ENCODE data around the gene NDE1. TPM values are rescaled to one million over a fixed set of nuclear protein-coding genes. Genes with fewer than 3 reads are reported as not detected.

NDE1 gene
- total and polyA plus RNA-seq, 2 of the 4 experiments (the other 2 are of a cell fraction): 22.7 to 29.2 TPM

GRCh38 chr16:15760129-15760528 is 110.1 kb downstream of the NDE1 start:
- ChIA-PET POLR2A (ENCODE audit: unreplicated experiment) (no interaction called here), CTCF (interaction anchor here (0.9 to 1.3 kb wide), 2 partner anchors 18 to 41 kb away, joined by 3 read pairs; no protein-coding TSS in a partner anchor)
- Histone ChIP-seq H3K27me3 (ENCODE audit: control insufficient read depth, insufficient read depth, low read length) (peaks cover 8% of the 10 kb centered on the region), H4K5ac (ENCODE audit: low read depth, low read length) (no peak overlapping the region), H2AK5ac (ENCODE audit: low read depth, low read length) (no peak overlapping the region), H3K79me1 (ENCODE audit: low read depth in 1 of 2, low read length in 2 of 2) (no peaks in the 10 kb centered on the region), H3K36me3 (ENCODE audit: control insufficient read depth, insufficient read depth, low read length) (no peaks in the 10 kb centered on the region), H4K20me1 (ENCODE audit: insufficient read depth, low read length) (no peaks in the 10 kb centered on the region), H2AFZ (replicated peaks; ENCODE audit: low read length, poor library complexity) (no peak overlapping the region), H4K91ac (ENCODE audit: insufficient read depth, low read depth, low read length) (no peak overlapping the region), H2BK120ac (ENCODE audit: low read depth, low read length) (no peak overlapping the region), H4K8ac (ENCODE audit: low read depth in 2 of 2, low read length in 2 of 2) (no peak overlapping the region), H3K23ac (ENCODE audit: low read depth, low read length) (no peak overlapping the region), H2BK20ac (ENCODE audit: low read depth, low read length) (no peak overlapping the region), H3K9ac (ENCODE audit: low read depth, low read length) (no peak overlapping the region), H2BK15ac (ENCODE audit: low read depth, low read length) (no peak overlapping the region), H2AK9ac (replicated peaks; ENCODE audit: low read depth, low read length, poor library complexity) (no peak overlapping the region), H3K27ac (ENCODE audit: insufficient read depth, low read length) (no peak overlapping the region), H3K4ac (ENCODE audit: low read depth, low read length) (no peak overlapping the region), H3K4me1 (ENCODE audit: control insufficient read depth, insufficient read depth, low read length) (no peaks in the 10 kb centered on the region), H3K9me1 (ENCODE audit: insufficient read depth, low read length) (no peaks in the 10 kb centered on the region), H3K4me3 (ENCODE audit: insufficient read depth, low read depth, low read length) (no peak overlapping the region), H2BK5ac (ENCODE audit: low read depth, low read length, poor library complexity, severe bottlenecking) (no peak overlapping the region), H3K18ac (ENCODE audit: low read depth, low read length) (no peak overlapping the region), H3K9me3 (ENCODE audit: control insufficient read depth, insufficient read depth, low read length) (no peaks in the 10 kb centered on the region), H3K4me2 (ENCODE audit: low read depth, low read length) (no peak overlapping the region), H3K56ac (ENCODE audit: extremely low read depth, insufficient read depth, low read length) (no peak overlapping the region), H3K14ac (replicated peaks; ENCODE audit: low read depth, low read length) (no peak overlapping the region)
- TF ChIP-seq BHLHE40 (IDR thresholded peaks at IDR 0.05; ENCODE audit: low read depth, low read length) (no peak), USF2 (IDR thresholded peaks at IDR 0.05; ENCODE audit: low read depth, low read length) (no peak)
- BruUV-seq (replicated peaks): no TSS peak
- DNase-seq (no peak), ATAC-seq (ENCODE audit: low read depth) (no peak)
- in situ Hi-C loops (cut with MboI; ENCODE audit: low sequenced_read_pairs): loop anchor here (10.0 kb wide), 1 partner anchor 435 kb away; no protein-coding TSS in a partner anchor
- intact Hi-C loops (cut with micrococcal nuclease): no loop called here
- dilution Hi-C loops (cut with HindIII; ENCODE audit: low sequenced_read_pairs, unreplicated experiment): no loop called here
- WGBS, 2 experiments (ENCODE audit: extremely low coverage in 2 of 2, insufficient read length in 1 of 2): 78% methylated on average over 1 of the region's 1 CpG; no CpG with 5 or more reads in 1 of the 2 experiments

All from IMR-90 (cell line).